Esophagus squamous epithelium (tissue), 5 donors: ENCODE measurements around the gene PALM3. TPM values are rescaled to one million over a fixed set of nuclear protein-coding genes. Genes with fewer than 3 reads are reported as not detected.

Experiments used
- DNase-seq: peaks from one replicate; lab custom pipeline; 2025; lab: John Stamatoyannopoulos, UW
- H3K27ac ChIP-seq, 4 donors: fragments of 200-600 bp; sonication (generic); one replicate each; pipeline ENCODE4 v1.5.1; 2016 to 2019; ENCODE audit warnings: mild to moderate bottlenecking in 1 of 4
- H3K27me3 ChIP-seq, 4 donors: fragments of 200-600 bp; sonication (generic); 1 replicate in 3 of 4; 2 replicates in 1 of 4; pipeline versions ENCODE4 v1.5.1 to v1.6.0; 2017 to 2021; ENCODE audit warnings: antibody characterized with exemption in 1 of 4
- H3K36me3 ChIP-seq, 3 donors: fragments of 200-600 bp; sonication (generic); one replicate each; pipeline ENCODE4 v1.5.1; 2016 to 2019
- H3K4me1 ChIP-seq, 3 donors: fragments of 200-600 bp; sonication (generic); one replicate each; pipeline ENCODE4 v1.5.1; 2017 to 2019
- H3K4me3 ChIP-seq, 4 donors: fragments of 200-600 bp; sonication (generic); 1 replicate in 3 of 4; 2 replicates in 1 of 4; pipeline ENCODE4 v1.5.1; 2016 to 2019; ENCODE audit warnings: mild to moderate bottlenecking in 2 of 4, moderate library complexity in 1 of 4
- H3K9me3 ChIP-seq, 3 donors: fragments of 200-600 bp; sonication (generic); one replicate each; pipeline ENCODE4 v1.5.1; 2016 to 2019
- CTCF ChIP-seq, 6 experiments: fragments of 450-650 bp in 4 of 6; fragments of 200-600 bp in 2 of 6; sonication (generic) in 2 of 6; IDR thresholded peaks; one replicate each; pipeline ENCODE4 v1.5.1; 2016 to 2019; ENCODE audit warnings: antibody characterized with exemption in 6 of 6, mild to moderate bottlenecking in 4 of 6, moderate library complexity in 4 of 6
- POLR2A ChIP-seq, 4 donors: fragments of 450-650 bp; IDR thresholded peaks; one replicate each; pipeline ENCODE4 v1.6.1; 2017; ENCODE audit warnings: antibody characterized with exemption in 4 of 4, mild to moderate bottlenecking in 4 of 4, moderate library complexity in 3 of 4
- WGBS, 2 donors: methylation state at CpG; one replicate each; pipeline ENCODE4 v1.1.5; 2018; 5-methylcytosine and 5-hydroxymethylcytosine counted together
- intact Hi-C: fragments of 100-400 bp; cut with DNase I; formaldehyde crosslinking; loops from one replicate; pipeline ENCODE4 v1.15.0; 2022
- total RNA-seq, 4 donors: library from RNA; depleted of rRNA; stranded (reverse); fragments of >200 nt; gene quantifications; one replicate each; pipeline ENCODE4 v1.1.0, GENCODE V29; 2016
- donor health status: DM: yes; HTN: yes; CAD: no.

PALM3 gene
- total RNA-seq, 4 donors from 2014 or later, result not detected

DNA sequence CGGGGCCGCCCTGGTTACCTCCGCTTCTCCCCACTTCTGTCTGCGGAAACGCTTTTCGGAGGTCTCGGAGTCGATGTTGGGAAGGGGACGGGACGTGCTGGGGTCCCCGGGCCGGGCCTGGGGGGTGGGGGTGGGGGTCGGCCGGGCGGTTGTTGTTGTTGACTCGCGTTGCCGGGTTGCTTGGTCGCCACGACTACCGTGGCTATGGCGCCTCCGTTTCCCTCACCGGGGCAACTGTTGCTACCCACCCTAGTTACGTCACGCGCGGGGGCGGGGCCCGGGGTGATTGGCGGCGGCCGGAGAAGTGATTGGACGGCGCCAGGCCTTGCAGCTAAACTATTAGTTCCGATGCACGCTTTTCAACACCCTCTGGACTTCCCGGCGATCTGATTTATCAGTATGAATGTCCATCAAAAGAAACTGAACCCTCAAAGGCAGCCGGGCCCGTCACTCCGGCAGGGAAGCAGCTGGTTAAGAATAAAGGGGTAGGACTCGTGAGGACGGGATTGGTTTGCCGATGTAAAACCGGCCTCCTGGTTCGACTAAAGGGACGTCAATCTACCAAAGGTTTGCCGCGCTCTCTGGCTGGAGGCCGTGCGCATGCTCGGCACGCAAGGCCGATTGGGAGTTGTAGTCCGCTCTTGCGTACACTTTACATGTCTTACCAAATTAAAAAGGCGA is 55.7 kb downstream of the PALM3 start, which contains the start of gene RFX1:
RFX1 (minus strand) TSS at position 236 of the 681 bp plus-strand sequence. CDS start 12,477 bp downstream, outside the sequence.
- H3K4me3 ChIP-seq, result peak within 1 kb of the TSS; percentile 62 to 98 (median 88)
- intact Hi-C loops, result loop anchor here (10.0 kb wide), 1 partner anchor 841 kb away; no protein-coding TSS in a partner anchor
- peak; percentile 98 for DNase-seq
- 0% methylated on average over 4 of the region's 58 CpGs; no CpG with 5 or more reads in 1 of the 2 donors for WGBS, 2 donors
- H3K27ac ChIP-seq, result peak within 1 kb of the TSS; percentile 94 to 100 (median 98)
- peaks cover 23 to 66% (median 30%) of the 10 kb centered on the region in 3 donors for H3K4me1 ChIP-seq
- H3K9me3 ChIP-seq, result no peaks in the 10 kb centered on the region
- no peak for TF ChIP-seq CTCF (IDR thresholded peaks at IDR 0.05)
- TF ChIP-seq POLR2A (IDR thresholded peaks at IDR 0.05), result no peak
- H3K36me3 ChIP-seq, result no peaks in the 10 kb centered on the region
- H3K27me3 ChIP-seq, result no peaks in the 10 kb centered on the region

- WGBS, 2 donors, result 7 to 11% methylated on average over 14 to 15 of the region's 50 CpGs
- TF ChIP-seq POLR2A (IDR thresholded peaks at IDR 0.05) (peak in 3 of 4 donors; percentile 30 to 63 (median 37)), CTCF (IDR thresholded peaks at IDR 0.05) (no peak)
- H3K27me3 ChIP-seq, result no peaks in the 10 kb centered on the region
Measured at GRCh38 chr19:14005349-14006084, 56.4 kb downstream of the PALM3 start.

GRCh38 chr19:14004619-14005348 is 57.1 kb downstream of the PALM3 start:
- no peaks in the 10 kb centered on the region for H3K27me3 ChIP-seq
- WGBS, 2 donors, result 11 to 19% methylated on average over 9 to 14 of the region's 14 CpGs
- TF ChIP-seq CTCF (IDR thresholded peaks at IDR 0.05), result no peak
- no peak for TF ChIP-seq POLR2A (IDR thresholded peaks at IDR 0.05)
- H3K4me1 ChIP-seq, result peaks cover 23 to 72% (median 30%) of the 10 kb centered on the region in 3 donors
- H3K27ac ChIP-seq, result peak overlapping the region; percentile 94 to 100 (median 98)
- H3K9me3 ChIP-seq, result no peaks in the 10 kb centered on the region
- peak overlapping the region in 3 of 4 donors; percentile 62 to 97 (median 79) for H3K4me3 ChIP-seq
- no peak for DNase-seq
- H3K36me3 ChIP-seq, result peaks cover 0 to 5% (median 0%) of the 10 kb centered on the region in 3 donors
- intact Hi-C loops, result loop anchor here (10.0 kb wide), 1 partner anchor 840 kb away; no protein-coding TSS in a partner anchor

More at GRCh38 chr19:14005349-14006084, 56.4 kb downstream of the PALM3 start:
- peaks cover 23 to 66% (median 30%) of the 10 kb centered on the region in 3 donors for H3K4me1 ChIP-seq
- DNase-seq, result peak; percentile 53
- no peaks in the 10 kb centered on the region for H3K36me3 ChIP-seq
- peak overlapping the region; percentile 94 to 100 (median 98) for H3K27ac ChIP-seq
- H3K4me3 ChIP-seq, result peak overlapping the region; percentile 62 to 98 (median 88)
- intact Hi-C loops, result loop anchor here (10.0 kb wide), 1 partner anchor 841 kb away; no protein-coding TSS in a partner anchor
- no peaks in the 10 kb centered on the region for H3K9me3 ChIP-seq

Other genes starting within 250 kb of the PALM3 start
- not detected for gene NANOS3, start 184.9 kb downstream of the PALM3 start, total RNA-seq
- gene BRME1, start 156.0 kb downstream of the PALM3 start, total RNA-seq, result 1 to 10 TPM; 1.8 to 6.3 (median 4.0) TPM
- 10 to 100 TPM; 28.0 to 56.9 (median 36.0) TPM for gene CC2D1A, start 155.9 kb downstream of the PALM3 start, total RNA-seq
- 1 to 10 TPM; 2.3 to 8.0 (median 3.3) TPM for gene PODNL1, start 123.7 kb downstream of the PALM3 start, total RNA-seq
- 10 to 100 TPM; 14.7 to 23.1 (median 19.5) TPM for gene DCAF15, start 109.6 kb downstream of the PALM3 start, total RNA-seq
- 1 to 10 TPM; 1.8 to 7.5 (median 3.9) TPM for gene RFX1, start 55.8 kb downstream of the PALM3 start, total RNA-seq
- not detected for gene RLN3, start 33.9 kb downstream of the PALM3 start, total RNA-seq
- gene IL27RA, start 30.3 kb downstream of the PALM3 start, total RNA-seq, result 1 to 10 TPM in 3 of 4 donors, under 1 TPM in 1; 0.83 to 4.9 (median 2.1) TPM
- gene MISP3, start 10.7 kb upstream of the PALM3 start, total RNA-seq, result 1 to 10 TPM; 2.0 to 8.9 (median 4.0) TPM
- gene C19orf67, start 23.7 kb upstream of the PALM3 start, total RNA-seq, result not detected
- gene SAMD1, start 28.7 kb upstream of the PALM3 start, total RNA-seq, result 10 to 100 TPM; 16.8 to 32.2 (median 27.1) TPM
- 10 to 100 TPM; 28.6 to 42.8 (median 37.0) TPM for gene PRKACA, start 55.7 kb upstream of the PALM3 start, total RNA-seq
- gene ASF1B, start 74.5 kb upstream of the PALM3 start, total RNA-seq, result 10 to 100 TPM in 2 of 4 donors, 1 to 10 TPM in 2; 3.2 to 25.6 (median 14.2) TPM
- gene ADGRL1, start 144.1 kb upstream of the PALM3 start, total RNA-seq, result 10 to 100 TPM in 2 of 4 donors, 1 to 10 TPM in 2; 6.2 to 21.5 (median 10.7) TPM